ENCODE data around the gene TERT.
"Not testable (repeated sequence)": the region's sequence is repeated elsewhere in the genome, so short reads cannot be mapped to it uniquely, and the experiment has no call there.

The TERT gene

GRCh38 chr5:1293416-1294205 lies 1.3 kb downstream of the TERT start:
- no peak for DNase-seq

GRCh38 chr5:1292846-1293415 lies 1.9 kb downstream of the TERT start:
- DNase-seq = no peak

GRCh38 chr5:1292139-1292538 lies 2.7 kb downstream of the TERT start:
- DNase-seq = no peak

- no peak for DNase-seq
These were observed 3.2 kb downstream of the TERT start for GRCh38 chr5:1291611-1292080.

GRCh38 chr5:1290956-1291355 lies 3.9 kb downstream of the TERT start:
- not testable (repeated sequence) for DNase-seq

- not testable (repeated sequence) for DNase-seq
These were observed 5.3 kb downstream of the TERT start for GRCh38 chr5:1289559-1289958.

GRCh38 chr5:1288439-1289335 lies 6.2 kb downstream of the TERT start:
- no peak for DNase-seq

- no peak for DNase-seq
These were observed 9.0 kb downstream of the TERT start for GRCh38 chr5:1285883-1286291.

GRCh38 chr5:1285141-1285540 lies 9.7 kb downstream of the TERT start:
- no peak for DNase-seq

- not testable (repeated sequence) for DNase-seq
These were observed 10.4 kb downstream of the TERT start for GRCh38 chr5:1284336-1284970.

GRCh38 chr5:1283729-1284041 lies 11.2 kb downstream of the TERT start:
- not testable (repeated sequence) for DNase-seq

GRCh38 chr5:1282993-1283728 lies 11.7 kb downstream of the TERT start:
- not testable (repeated sequence) for DNase-seq

GRCh38 chr5:1282131-1282992 lies 12.5 kb downstream of the TERT start:
- DNase-seq = no peak

GRCh38 chr5:1281038-1281882 lies 13.6 kb downstream of the TERT start:
- no peak for DNase-seq

- no peak for DNase-seq
These were observed 14.5 kb downstream of the TERT start for GRCh38 chr5:1280177-1281037.

- no peak for DNase-seq
These were observed 15.3 kb downstream of the TERT start for GRCh38 chr5:1279443-1280151.

GRCh38 chr5:1278656-1279442 lies 16.0 kb downstream of the TERT start:
- DNase-seq = no peak

- DNase-seq = no peak
These were observed 16.7 kb downstream of the TERT start for GRCh38 chr5:1278216-1278615.

Measured in stimulated activated CD8-positive, alpha-beta memory T cell treated with anti-CD3 and anti-CD28 coated beads, Interleukin-4, amount 100 ng/mL, for 48 hours (primary cell).